HepG2 (cell line): Measurements from ENCODE around the gene CD33. TPM values are rescaled to one million over a fixed set of nuclear protein-coding genes. Genes with fewer than 3 reads are reported as not detected.
A peak's percentile ranks its signal among the peaks of the same experiment; 100 is the strongest.

ENCODE experiments used
- ATAC-seq: fragments of 200-7000 bp; cut with Tn5 transposase; 3 replicates; pipeline ENCODE4 v1.9.1; 2020; ENCODE audit warnings: mild to moderate bottlenecking, moderate library complexity
- BruUV-seq: library from RNA; stranded (reverse); fragments of 400-500 nt; replicated peaks from 2 replicates; lab custom pipeline; 2021; lab: Mats Ljungman, UMichigan
- CTCF ChIA-PET: fragments of 300-600 bp; formaldehyde crosslinking; extraction: SDS; loops from one replicate; lab custom pipeline; 2021; ENCODE audit warnings: low total read pairs, inconsistent platforms, low intra/inter-chr PET ratio; lab: Yijun Ruan, JAX
- POLR2A ChIA-PET: fragments of 350-600 bp; sonication (Branson Sonifier 250); formaldehyde crosslinking; loops from one replicate; lab custom pipeline; 2020; ENCODE audit warnings: antibody characterized with exemption, inconsistent platforms; lab: Yijun Ruan, JAX
- DNase-seq: peaks from one replicate; pipeline ENCODE4 v3.0.0-alpha.2; 2015; ENCODE audit warnings: low spot score
- FAIRE-seq: peaks from 3 replicates; lab custom pipeline; 2011; peaks lifted over from hg19 to GRCh38; lab: Jason Lieb, UNC
- H2AFZ ChIP-seq: one replicate; pipeline ENCODE4 v1.6.1; 2011; ENCODE audit warnings: low read length, inconsistent platforms
- H3K27ac ChIP-seq: fragments of 300-600 bp; 3 replicates; pipeline ENCODE4 v1.8.0; 2011; ENCODE audit warnings: mixed run types, mild to moderate bottlenecking, mixed read lengths, low read length, inconsistent platforms; ENCODE audit not compliant: insufficient read depth; ENCODE audit errors: extremely low read length
- H3K27me3 ChIP-seq, 2 experiments: fragments of 200-600 bp in 1 of 2; 2 replicates in 1 of 2; 3 replicates in 1 of 2; pipeline versions ENCODE4 v1.6.0 to v1.8.0; 2011; ENCODE audit warnings: low read length in 2 of 2, mild to moderate bottlenecking in 2 of 2, moderate library complexity in 2 of 2, inconsistent platforms in 1 of 2; ENCODE audit not compliant: insufficient read depth in 2 of 2, control insufficient read depth in 1 of 2
- H3K36me3 ChIP-seq, 2 experiments: fragments of 200-600 bp in 1 of 2; replicated peaks in 1 of 2; 2 replicates in 1 of 2; 3 replicates in 1 of 2; pipeline versions ENCODE4 v1.5.1 to v1.8.0; 2011; ENCODE audit warnings: low read length in 2 of 2, inconsistent platforms in 1 of 2; ENCODE audit not compliant: insufficient read depth in 2 of 2, control insufficient read depth in 1 of 2
- H3K4me1 ChIP-seq: 2 replicates; pipeline ENCODE4 v1.5.1; 2012; ENCODE audit warnings: low read length, inconsistent platforms; ENCODE audit not compliant: insufficient read depth
- H3K4me2 ChIP-seq: 2 replicates; pipeline ENCODE4 v1.6.0; 2011; ENCODE audit warnings: low read depth, low read length, inconsistent platforms
- H3K4me3 ChIP-seq, 3 experiments: fragments of 200-600 bp in 1 of 3; sonication (generic), shearing (Covaris generic) in 1 of 3; replicated peaks in 1 of 3; 2 replicates each; pipeline ENCODE4 v1.5.1; 2011 to 2016; ENCODE audit warnings: low read length in 3 of 3, inconsistent platforms in 2 of 3, low read depth in 2 of 3, mild to moderate bottlenecking in 2 of 3, control low read depth in 1 of 3, mixed read lengths in 1 of 3; ENCODE audit not compliant: insufficient read depth in 1 of 3
- H3K79me2 ChIP-seq: one replicate; pipeline ENCODE4 v1.6.1; 2011; ENCODE audit warnings: low read length, inconsistent platforms; ENCODE audit not compliant: insufficient read depth
- H3K9ac ChIP-seq: 2 replicates; pipeline ENCODE4 v1.6.0; 2011; ENCODE audit warnings: mild to moderate bottlenecking, low read depth, low read length, inconsistent platforms; ENCODE audit not compliant: insufficient read depth
- H3K9me3 ChIP-seq: 2 replicates; pipeline ENCODE4 v1.5.1; 2012; ENCODE audit warnings: mild to moderate bottlenecking, low read length
- H4K20me1 ChIP-seq: 2 replicates; pipeline ENCODE4 v1.6.0; 2011; ENCODE audit warnings: inconsistent platforms, mild to moderate bottlenecking, low read length, moderate library complexity; ENCODE audit not compliant: insufficient read depth
- CCAR2 ChIP-seq: fragments of 200-400 bp; formaldehyde crosslinking; optimal IDR thresholded peaks from 2 replicates; pipeline ENCODE3; 2018; ENCODE audit warnings: low read depth, mild to moderate bottlenecking, low read length, moderate library complexity
- DZIP1 ChIP-seq: sonication (generic); formaldehyde crosslinking; IDR thresholded peaks from 2 replicates; pipeline ENCODE4 v1.5.0; 2020; ENCODE audit warnings: mild to moderate bottlenecking, missing genetic modification reagents
- HOXA7 ChIP-seq: sonication (generic); formaldehyde crosslinking; IDR thresholded peaks from 2 replicates; pipeline ENCODE4 v1.8.1; 2022; ENCODE audit warnings: mild to moderate bottlenecking, missing genetic modification reagents, moderate library complexity
- ZBTB40 ChIP-seq, 2 experiments: fragments of 450-650 bp in 1 of 2; sonication (generic) in 1 of 2; formaldehyde crosslinking in 1 of 2; IDR thresholded peaks; 2 replicates each; pipeline versions ENCODE4 v1.6.1 to v1.8.0; 2016 to 2022; ENCODE audit warnings: antibody characterized with exemption in 1 of 2, mild to moderate bottlenecking in 1 of 2, missing genetic modification reagents in 1 of 2
- WGBS: methylation state at CpG from one replicate; pipeline ENCODE4 v1.1.6; 2017; ENCODE audit warnings: low lambda C conversion rate; 5-methylcytosine and 5-hydroxymethylcytosine counted together
- in situ Hi-C: cut with HindIII; loops from 2 replicates; pipeline ENCODE4 v1.10.0; 2017; ENCODE audit warnings: low pct_unique_long_range_greater_than_20kb; ENCODE audit not compliant: extremely low pct_ligation_motif_present
- intact Hi-C: fragments of 100-400 bp; cut with micrococcal nuclease; formaldehyde crosslinking; loops from one replicate; pipeline ENCODE4 v1.10.0; 2022; ENCODE audit not compliant: unreplicated experiment
- polyA plus RNA-seq, 8 experiments: library from polyadenylated mRNA; depleted of rRNA in 3 of 8; stranded (reverse) in 7 of 8; unstranded in 1 of 8; fragments of >200 nt; fragmentation: Illumina TruSeq in 4 of 8; extraction: Trizol in 4 of 8; gene quantifications; 2 replicates each; pipeline versions ENCODE4 v1.2.1 to v1.2.3, GENCODE V29; 2011 to 2016; ENCODE audit warnings: low read depth in 4 of 8, missing spikeins in 1 of 8, mixed read lengths in 1 of 8; ENCODE audit not compliant: insufficient read depth in 1 of 8
- total RNA-seq, 5 experiments: library from RNA; depleted of rRNA; stranded (reverse); fragments of >200 nt; fragmentation: Illumina TruSeq; extraction: Trizol; gene quantifications; 2 replicates each; pipeline ENCODE4 v1.2.3, GENCODE V29; 2016; ENCODE audit warnings: low read depth in 1 of 5

CD33 gene
- total and polyA plus RNA-seq, 2 of the 13 experiments (the other 11 are each of a cell fraction or from before 2014, with no cell fraction given) = 0.29 TPM; not detected in 1

- Histone ChIP-seq H3K36me3 (no peaks in the 10 kb centered on the region), H4K20me1 (no peaks in the 10 kb centered on the region), H3K27me3 (peaks cover 3 to 38% of the 10 kb centered on the region in 2 experiments; a peak in 4 of 5 replicates), H3K79me2 (no peaks in the 10 kb centered on the region), H3K4me3 (no peak overlapping the region), H3K27ac (no peak overlapping the region), H3K4me2 (no peak overlapping the region), H3K9me3 (no peaks in the 10 kb centered on the region), H3K9ac (no peak overlapping the region), H3K4me1 (no peaks in the 10 kb centered on the region), H2AFZ (no peak overlapping the region)
- POLR2A ChIA-PET = no interaction called here
- WGBS = under 1% methylated on average over 7 of the region's 11 CpGs
- in situ Hi-C loops = no loop called here
- TF ChIP-seq HOXA7 (CRISPR knock-in tag) = no peak
- TF ChIP-seq DZIP1 = no peak
- intact Hi-C loops = no loop called here
- FAIRE-seq = no peak
- no TSS peak for BruUV-seq
- no peak for ATAC-seq
- no peak for DNase-seq
- CTCF ChIA-PET = no interaction called here
These were observed 37.3 kb upstream of the CD33 start for GRCh38 chr19:51187395-51188226.

GRCh38 chr19:51188227-51188559 is 36.7 kb upstream of the CD33 start:
- in situ Hi-C loops = no loop called here
- POLR2A ChIA-PET = no interaction called here
- TF ChIP-seq ZBTB40 (IDR thresholded peaks at IDR 0.05) = no peak
- TF ChIP-seq ZBTB40 (CRISPR knock-in tag; IDR thresholded peaks at IDR 0.05) = peak; percentile 78
- TF ChIP-seq CCAR2 = no peak

More at GRCh38 chr19:51188227-51188559, 36.7 kb upstream of the CD33 start:
- Histone ChIP-seq H3K4me1 (no peaks in the 10 kb centered on the region), H3K27ac (no peak overlapping the region), H3K4me3 (no peak overlapping the region), H3K9me3 (no peaks in the 10 kb centered on the region), H3K79me2 (no peaks in the 10 kb centered on the region), H3K27me3 (peaks cover 5 to 42% of the 10 kb centered on the region in 2 experiments; a peak in 4 of 5 replicates), H3K9ac (no peak overlapping the region), H3K36me3 (no peaks in the 10 kb centered on the region), H3K4me2 (no peak overlapping the region), H2AFZ (no peak overlapping the region), H4K20me1 (no peaks in the 10 kb centered on the region)
- intact Hi-C loops = no loop called here
- DNase-seq = no peak
- FAIRE-seq = no peak
- no TSS peak for BruUV-seq
- CTCF ChIA-PET = no interaction called here
- ATAC-seq = no peak
- WGBS = 3% methylated on average over 2 of the region's 2 CpGs
